ENCODE results near the gene MAP1B. TPM values are rescaled to one million over a fixed set of nuclear protein-coding genes. Genes with fewer than 3 reads are reported as not detected.

Gene MAP1B
- total RNA-seq, 1 donor from 2014 or later = 58.6 TPM

DNA sequence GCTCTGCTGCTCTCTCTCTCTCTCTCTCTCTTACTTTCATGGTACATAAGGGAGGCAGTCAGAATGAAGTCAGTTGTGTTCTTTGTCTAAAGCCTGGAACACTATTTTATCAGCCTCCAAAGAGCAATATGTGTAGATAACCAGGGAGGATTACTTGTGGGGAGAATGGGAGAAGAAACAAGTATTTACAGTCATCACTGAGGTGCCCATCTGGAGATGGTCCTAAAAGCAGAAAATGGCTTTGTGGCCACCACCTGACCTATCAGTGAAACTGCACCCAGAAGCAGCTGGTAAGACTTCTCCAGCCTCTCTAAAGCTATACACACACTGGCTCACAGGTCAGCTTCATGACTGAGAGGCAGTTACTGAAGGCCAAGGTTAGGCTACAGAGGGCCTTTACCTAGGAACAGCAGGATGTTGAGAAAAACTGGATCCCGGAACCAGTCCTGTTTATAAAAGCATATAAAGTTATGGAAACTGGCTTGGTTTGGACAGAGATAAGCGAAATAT lies 137.6 kb downstream of the MAP1B start:
- Mint-ChIP-seq H3K36me3 (ENCODE audit: insufficient read depth) (no peaks in the 10 kb centered on the region), H3K9me3 (ENCODE audit: low read depth) (no peaks in the 10 kb centered on the region), H3K4me1 (ENCODE audit: low read depth) (peaks cover 31% of the 10 kb centered on the region), H3K4me3 (ENCODE audit: low read depth) (no peak overlapping the region), H3K27ac (peak overlapping the region; percentile 0), H3K27me3 (peaks cover 2% of the 10 kb centered on the region)
- DNase-seq (ENCODE audit: low spot score, unreplicated experiment) = no peak
- peak; percentile 47 for TF ChIP-seq CTCF (IDR thresholded peaks at IDR 0.05; ENCODE audit: unreplicated experiment)

- H3K4me1 Mint-ChIP-seq (ENCODE audit: low read depth) = peaks cover 29% of the 10 kb centered on the region
- H3K9me3 Mint-ChIP-seq (ENCODE audit: low read depth) = no peaks in the 10 kb centered on the region
- TF ChIP-seq CTCF (IDR thresholded peaks at IDR 0.05; ENCODE audit: unreplicated experiment) = no peak
- no peak overlapping the region for H3K4me3 Mint-ChIP-seq (ENCODE audit: low read depth)
- H3K27me3 Mint-ChIP-seq = peaks cover 2% of the 10 kb centered on the region
- no peak for DNase-seq (ENCODE audit: low spot score, unreplicated experiment)
- no peak overlapping the region for H3K27ac Mint-ChIP-seq
- peaks cover 2% of the 10 kb centered on the region for H3K36me3 Mint-ChIP-seq (ENCODE audit: insufficient read depth)
Observed at GRCh38 chr5:72245546-72245945, 138.3 kb downstream of the MAP1B start.

GRCh38 chr5:72245951-72246532 lies 138.8 kb downstream of the MAP1B start:
- Mint-ChIP-seq H3K4me3 (ENCODE audit: low read depth) (no peak overlapping the region), H3K27me3 (peaks cover 2% of the 10 kb centered on the region), H3K9me3 (ENCODE audit: low read depth) (no peaks in the 10 kb centered on the region), H3K27ac (no peak overlapping the region), H3K4me1 (ENCODE audit: low read depth) (peaks cover 27% of the 10 kb centered on the region), H3K36me3 (ENCODE audit: insufficient read depth) (peaks cover 2% of the 10 kb centered on the region)
- TF ChIP-seq CTCF (IDR thresholded peaks at IDR 0.05; ENCODE audit: unreplicated experiment) = no peak
- no peak for DNase-seq (ENCODE audit: low spot score, unreplicated experiment)

GRCh38 chr5:72246954-72247442 lies 139.7 kb downstream of the MAP1B start:
- Mint-ChIP-seq H3K4me1 (ENCODE audit: low read depth) (peaks cover 18% of the 10 kb centered on the region), H3K27ac (no peak overlapping the region), H3K36me3 (ENCODE audit: insufficient read depth) (peaks cover 2% of the 10 kb centered on the region), H3K27me3 (peaks cover 2% of the 10 kb centered on the region), H3K9me3 (ENCODE audit: low read depth) (no peaks in the 10 kb centered on the region), H3K4me3 (ENCODE audit: low read depth) (no peak overlapping the region)
- TF ChIP-seq CTCF (IDR thresholded peaks at IDR 0.05; ENCODE audit: unreplicated experiment) = no peak
- DNase-seq (ENCODE audit: low spot score, unreplicated experiment) = no peak

- Mint-ChIP-seq H3K27me3 (peaks cover 2% of the 10 kb centered on the region), H3K9me3 (ENCODE audit: low read depth) (no peaks in the 10 kb centered on the region), H3K36me3 (ENCODE audit: insufficient read depth) (peaks cover 2% of the 10 kb centered on the region), H3K27ac (no peak overlapping the region), H3K4me1 (ENCODE audit: low read depth) (peaks cover 8% of the 10 kb centered on the region), H3K4me3 (ENCODE audit: low read depth) (no peak overlapping the region)
- no peak for DNase-seq (ENCODE audit: low spot score, unreplicated experiment)
- no peak for TF ChIP-seq CTCF (IDR thresholded peaks at IDR 0.05; ENCODE audit: unreplicated experiment)
Observed at GRCh38 chr5:72248410-72248981, 141.2 kb downstream of the MAP1B start.

All from progenitor cell of endocrine pancreas (in vitro differentiated cells).